H9 (cell line): ENCODE results near the gene DHX38. TPM values are rescaled to one million over a fixed set of nuclear protein-coding genes. Genes with fewer than 3 reads are reported as not detected.

Source experiments
- DNase-seq: peaks from one replicate; pipeline ENCODE4 v3.0.0-alpha.2; 2017
- H2AFZ ChIP-seq: one replicate; pipeline ENCODE4 v1.6.1; 2013; ENCODE audit warnings: mild to moderate bottlenecking, low read length, control low read depth, moderate library complexity
- H2AK5ac ChIP-seq: 2 replicates; pipeline ENCODE4 v1.6.1; 2013; ENCODE audit warnings: low read length, control low read depth, mixed read lengths; ENCODE audit not compliant: insufficient read length
- H2BK120ac ChIP-seq: one replicate; pipeline ENCODE4 v1.6.1; 2013; ENCODE audit warnings: low read depth, mild to moderate bottlenecking, low read length, control low read depth, inconsistent platforms; ENCODE audit not compliant: poor library complexity, severe bottlenecking
- H2BK12ac ChIP-seq: 2 replicates; pipeline ENCODE4 v1.6.1; 2013; ENCODE audit warnings: low read length, control low read depth, mixed read lengths, low read depth; ENCODE audit not compliant: insufficient read length
- H2BK15ac ChIP-seq: 2 replicates; pipeline ENCODE4 v1.6.1; 2013; ENCODE audit warnings: low read depth, low read length, control low read depth
- H2BK20ac ChIP-seq: one replicate; pipeline ENCODE4 v1.6.1; 2013; ENCODE audit warnings: low read depth, mild to moderate bottlenecking, low read length, control low read depth, inconsistent platforms; ENCODE audit not compliant: poor library complexity, severe bottlenecking
- H2BK5ac ChIP-seq: 2 replicates; pipeline ENCODE4 v1.6.1; 2013; ENCODE audit warnings: low read length, control low read depth, mixed read lengths; ENCODE audit not compliant: insufficient read length
- H3K14ac ChIP-seq: 2 replicates; pipeline ENCODE4 v1.6.1; 2013; ENCODE audit warnings: low read length, control low read depth; ENCODE audit not compliant: insufficient read depth
- H3K18ac ChIP-seq: 2 replicates; pipeline ENCODE4 v1.6.1; 2013; ENCODE audit warnings: low read depth, mild to moderate bottlenecking, mixed read lengths, low read length, control low read depth; ENCODE audit not compliant: insufficient read length
- H3K23ac ChIP-seq: 2 replicates; pipeline ENCODE4 v1.6.1; 2013; ENCODE audit warnings: low read length, control low read depth, mixed read lengths, low read depth; ENCODE audit not compliant: insufficient read length
- H3K23me2 ChIP-seq: 2 replicates; pipeline ENCODE4 v1.6.1; 2013; ENCODE audit warnings: low read depth, mild to moderate bottlenecking, mixed read lengths, low read length, control low read depth; ENCODE audit not compliant: insufficient read length, poor library complexity, severe bottlenecking
- H3K27ac ChIP-seq: 2 replicates; pipeline ENCODE4 v1.5.1; 2013; ENCODE audit warnings: low read length, control low read depth, mixed read lengths, low read depth; ENCODE audit not compliant: insufficient read length
- H3K27me3 ChIP-seq: 2 replicates; pipeline ENCODE4 v1.6.1; 2013; ENCODE audit warnings: low read length, control low read depth, inconsistent platforms; ENCODE audit not compliant: insufficient read depth
- H3K4ac ChIP-seq: 2 replicates; pipeline ENCODE4 v1.6.1; 2013; ENCODE audit warnings: low read depth, mild to moderate bottlenecking, control low read depth, inconsistent platforms, low read length, moderate library complexity
- H3K4me1 ChIP-seq: 2 replicates; pipeline ENCODE4 v1.6.1; 2013; ENCODE audit warnings: low read length, control low read depth, inconsistent platforms; ENCODE audit not compliant: insufficient read depth
- H3K4me2 ChIP-seq: 2 replicates; pipeline ENCODE4 v1.6.1; 2013; ENCODE audit warnings: low read length, control low read depth, mixed read lengths; ENCODE audit not compliant: insufficient read length, insufficient read depth
- H3K56ac ChIP-seq: 2 replicates; pipeline ENCODE4 v1.6.1; 2013; ENCODE audit warnings: low read depth, mild to moderate bottlenecking, mixed read lengths, low read length, control low read depth; ENCODE audit not compliant: insufficient read length
- H3K79me1 ChIP-seq: 2 replicates; pipeline ENCODE4 v1.6.1; 2013; ENCODE audit warnings: low read depth, mild to moderate bottlenecking, moderate library complexity, low read length, control low read depth, inconsistent platforms; ENCODE audit not compliant: insufficient read depth, poor library complexity, severe bottlenecking
- H3K79me2 ChIP-seq: 2 replicates; pipeline ENCODE4 v1.6.1; 2013; ENCODE audit warnings: low read length, control low read depth, inconsistent platforms; ENCODE audit not compliant: insufficient read depth
- H3K9ac ChIP-seq: 2 replicates; pipeline ENCODE4 v1.6.1; 2013; ENCODE audit warnings: low read length, control low read depth, mixed read lengths; ENCODE audit not compliant: insufficient read length; ENCODE audit errors: extremely low read depth
- H3K9me3 ChIP-seq: one replicate; pipeline ENCODE4 v1.6.1; 2013; ENCODE audit warnings: low read depth, low read length, inconsistent platforms; ENCODE audit not compliant: control insufficient read depth
- H3T11ph ChIP-seq: one replicate; pipeline ENCODE4 v1.6.1; 2013; ENCODE audit warnings: mild to moderate bottlenecking, low read length, control low read depth, inconsistent platforms
- H4K20me1 ChIP-seq: one replicate; pipeline ENCODE4 v1.6.1; 2013; ENCODE audit not compliant: control insufficient read depth, insufficient read length, insufficient read depth
- H4K5ac ChIP-seq: 2 replicates; pipeline ENCODE4 v1.6.1; 2013; ENCODE audit warnings: low read depth, mild to moderate bottlenecking, mixed read lengths, low read length, control low read depth; ENCODE audit not compliant: insufficient read length
- H4K8ac ChIP-seq: replicated peaks from 2 replicates; pipeline ENCODE4 v1.6.1; 2013; ENCODE audit warnings: low read length, control low read depth, mixed read lengths, low read depth; ENCODE audit not compliant: insufficient read length
- H4K91ac ChIP-seq: 2 replicates; pipeline ENCODE4 v1.6.1; 2013; ENCODE audit warnings: low read depth, mild to moderate bottlenecking, moderate library complexity, mixed read lengths, low read length, control low read depth; ENCODE audit not compliant: insufficient read length
- H3K27ac Mint-ChIP-seq, 3 experiments: 2 replicates in 2 of 3; 3 replicates in 1 of 3; pipeline ENCODE4 v1.8.0; 2020 to 2021; ENCODE audit warnings: mixed read lengths in 3 of 3, mild to moderate bottlenecking in 1 of 3, moderate library complexity in 1 of 3
- H3K27me3 Mint-ChIP-seq: 2 replicates; pipeline ENCODE4 v1.8.0; 2021; ENCODE audit warnings: low read depth, mild to moderate bottlenecking, moderate library complexity, mixed read lengths
- H3K36me3 Mint-ChIP-seq, 3 experiments: 2 replicates in 2 of 3; 3 replicates in 1 of 3; pipeline ENCODE4 v1.8.0; 2020 to 2021; ENCODE audit warnings: low read depth in 3 of 3, mixed read lengths in 3 of 3; ENCODE audit not compliant: insufficient read depth in 1 of 3
- H3K4me1 Mint-ChIP-seq, 2 experiments: 2 replicates each; pipeline ENCODE4 v1.8.0; 2020; ENCODE audit warnings: mixed read lengths in 2 of 2
- H3K4me3 Mint-ChIP-seq, 2 experiments: 2 replicates in 1 of 2; 3 replicates in 1 of 2; pipeline ENCODE4 v1.8.0; 2020 to 2021; ENCODE audit warnings: mild to moderate bottlenecking in 2 of 2, mixed read lengths in 2 of 2, moderate library complexity in 1 of 2
- H3K9me3 Mint-ChIP-seq, 2 experiments: 2 replicates in 1 of 2; 3 replicates in 1 of 2; pipeline ENCODE4 v1.8.0; 2020; ENCODE audit warnings: mild to moderate bottlenecking in 2 of 2, mixed read lengths in 2 of 2, moderate library complexity in 1 of 2
- WGBS: extraction: QIAGEN DNeasy Blood & Tissue Kit; methylation state at CpG from one replicate; pipeline ENCODE4 v1.1.7; 2013; ENCODE audit warnings: missing lambda C conversion rate, low lambda C conversion rate, mixed read lengths; ENCODE audit not compliant: insufficient read length; ENCODE audit errors: extremely low coverage; 5-methylcytosine and 5-hydroxymethylcytosine counted together
- total RNA-seq: library from RNA; stranded (reverse); gene quantifications from 2 replicates; pipeline ENCODE4 v1.2.1, GENCODE V29; 2021
- TF ChIP-seq, protein P1 (sequence below): fragments of 200-600 bp; sonication (generic); conservative IDR thresholded peaks from 3 replicates; pipeline ENCODE4 v1.8.0; 2021; ENCODE audit warnings: antibody characterized with exemption, mild to moderate bottlenecking

Gene DHX38
- total RNA-seq, 1 experiment from 2014 or later, result 60.5 TPM

DNA sequence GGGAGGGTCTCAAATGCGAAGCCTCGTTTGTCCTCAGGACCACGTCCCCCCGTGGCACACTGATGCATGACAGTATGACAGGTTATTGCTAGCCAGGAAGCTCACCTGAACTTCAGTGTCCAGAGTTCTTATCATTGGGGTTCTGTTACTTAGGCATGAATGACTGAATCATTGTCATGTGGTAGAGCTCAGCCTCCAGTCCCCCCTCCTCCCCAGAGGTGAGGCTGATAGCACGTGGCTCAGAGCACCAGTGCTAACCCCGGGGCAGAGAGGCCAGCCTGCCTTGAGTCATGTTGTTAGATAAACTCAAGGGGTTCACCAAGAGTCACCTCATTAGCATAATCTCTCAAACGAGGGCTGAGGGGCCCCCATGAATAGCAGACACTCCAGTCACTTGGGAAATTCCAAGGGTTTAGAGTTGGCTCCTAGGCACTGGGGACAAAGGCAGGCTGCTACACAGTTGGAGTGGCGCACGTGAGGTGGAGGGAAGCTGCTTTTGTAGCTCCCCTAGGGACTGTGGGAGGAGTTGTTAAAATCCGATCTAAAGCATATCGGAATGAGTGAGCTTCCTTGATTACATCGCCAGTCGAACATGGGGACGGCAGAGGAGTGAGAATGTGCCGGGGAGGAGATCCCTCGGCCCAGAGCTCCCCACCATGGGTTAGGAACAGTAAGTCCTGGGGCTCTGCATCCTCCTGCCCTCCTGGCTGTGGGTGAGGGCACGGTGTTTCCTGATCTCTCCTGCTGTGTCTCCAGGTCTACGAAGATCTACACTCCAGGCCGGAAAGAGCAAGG, 18.2 kb downstream of the DHX38 start:
- Histone ChIP-seq H2BK15ac (no peak overlapping the region), H2AK5ac (no peak overlapping the region), H4K91ac (no peak overlapping the region), H3K4me1 (no peaks in the 10 kb centered on the region), H3K9me3 (no peaks in the 10 kb centered on the region), H2BK5ac (no peak overlapping the region), H2AFZ (no peak overlapping the region), H3K4ac (no peak overlapping the region), H4K20me1 (no peaks in the 10 kb centered on the region), H3K79me2 (no peaks in the 10 kb centered on the region), H3K79me1 (no peaks in the 10 kb centered on the region), H3K14ac (no peak overlapping the region), H3K18ac (no peak overlapping the region), H2BK20ac (no peak overlapping the region), H3K23ac (no peak overlapping the region), H2BK120ac (no peak overlapping the region), H4K5ac (no peak overlapping the region), H3K27ac (no peak overlapping the region), H3K9ac (no peak overlapping the region), H3K27me3 (no peaks in the 10 kb centered on the region), H3K56ac (no peak overlapping the region), H4K8ac (no peak overlapping the region), H2BK12ac (no peak overlapping the region), H3K23me2 (no peaks in the 10 kb centered on the region), H3T11ph (no peak overlapping the region), H3K4me2 (no peak overlapping the region)
- no peaks in the 10 kb centered on the region for H3K9me3 Mint-ChIP-seq
- H3K4me3 Mint-ChIP-seq, result no peak overlapping the region
- H3K36me3 Mint-ChIP-seq, result peaks cover 19 to 58% (median 56%) of the 10 kb centered on the region in 3 experiments
- no CpG with 5 or more reads among the region's 19 CpGs for WGBS
- no peaks in the 10 kb centered on the region for H3K27me3 Mint-ChIP-seq
- no peak overlapping the region; a peak in 1 of 7 replicates for H3K27ac Mint-ChIP-seq
- no peak for DNase-seq
- TF ChIP-seq, protein P1, sequence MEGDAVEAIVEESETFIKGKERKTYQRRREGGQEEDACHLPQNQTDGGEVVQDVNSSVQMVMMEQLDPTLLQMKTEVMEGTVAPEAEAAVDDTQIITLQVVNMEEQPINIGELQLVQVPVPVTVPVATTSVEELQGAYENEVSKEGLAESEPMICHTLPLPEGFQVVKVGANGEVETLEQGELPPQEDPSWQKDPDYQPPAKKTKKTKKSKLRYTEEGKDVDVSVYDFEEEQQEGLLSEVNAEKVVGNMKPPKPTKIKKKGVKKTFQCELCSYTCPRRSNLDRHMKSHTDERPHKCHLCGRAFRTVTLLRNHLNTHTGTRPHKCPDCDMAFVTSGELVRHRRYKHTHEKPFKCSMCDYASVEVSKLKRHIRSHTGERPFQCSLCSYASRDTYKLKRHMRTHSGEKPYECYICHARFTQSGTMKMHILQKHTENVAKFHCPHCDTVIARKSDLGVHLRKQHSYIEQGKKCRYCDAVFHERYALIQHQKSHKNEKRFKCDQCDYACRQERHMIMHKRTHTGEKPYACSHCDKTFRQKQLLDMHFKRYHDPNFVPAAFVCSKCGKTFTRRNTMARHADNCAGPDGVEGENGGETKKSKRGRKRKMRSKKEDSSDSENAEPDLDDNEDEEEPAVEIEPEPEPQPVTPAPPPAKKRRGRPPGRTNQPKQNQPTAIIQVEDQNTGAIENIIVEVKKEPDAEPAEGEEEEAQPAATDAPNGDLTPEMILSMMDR, result no peak
- no peaks in the 10 kb centered on the region for H3K4me1 Mint-ChIP-seq
